ENCODE results near the gene RIMBP2.

The RIMBP2 gene

GRCh38 chr12:130728158-130729058 lies 12.3 kb upstream of the RIMBP2 start:
- Histone ChIP-seq H3K9ac (ENCODE audit: low read length) (no peak overlapping the region), H3K36me3 (ENCODE audit: control insufficient read depth, insufficient read depth, low read length) (no peaks in the 10 kb centered on the region), H3K27ac (ENCODE audit: low read depth, low read length) (no peak overlapping the region), H3K4me3 (ENCODE audit: low read length) (no peak overlapping the region), H3K27me3 (ENCODE audit: control insufficient read depth, insufficient read depth, low read length) (no peaks in the 10 kb centered on the region), H3K4me1 (ENCODE audit: control insufficient read depth, insufficient read depth, low read length) (no peaks in the 10 kb centered on the region)

- no peaks in the 10 kb centered on the region for H3K36me3 ChIP-seq (ENCODE audit: control insufficient read depth, insufficient read depth, low read length)
- peaks cover 7% of the 10 kb centered on the region for H3K27me3 ChIP-seq (ENCODE audit: control insufficient read depth, insufficient read depth, low read length)
- H3K4me3 ChIP-seq (ENCODE audit: low read length), result no peak overlapping the region
- no peaks in the 10 kb centered on the region for H3K4me1 ChIP-seq (ENCODE audit: control insufficient read depth, insufficient read depth, low read length)
- H3K9ac ChIP-seq (ENCODE audit: low read length), result no peak overlapping the region
- no peak overlapping the region for H3K27ac ChIP-seq (ENCODE audit: low read depth, low read length)
Observed at GRCh38 chr12:130719263-130719859, 3.3 kb upstream of the RIMBP2 start.

GRCh38 chr12:130717752-130718151 lies 1.7 kb upstream of the RIMBP2 start:
- no peaks in the 10 kb centered on the region for H3K4me1 ChIP-seq (ENCODE audit: control insufficient read depth, insufficient read depth, low read length)
- no peaks in the 10 kb centered on the region for H3K36me3 ChIP-seq (ENCODE audit: control insufficient read depth, insufficient read depth, low read length)
- no peak overlapping the region for H3K4me3 ChIP-seq (ENCODE audit: low read length)
- peaks cover 7% of the 10 kb centered on the region for H3K27me3 ChIP-seq (ENCODE audit: control insufficient read depth, insufficient read depth, low read length)
- H3K9ac ChIP-seq (ENCODE audit: low read length), result no peak overlapping the region
- no peak overlapping the region for H3K27ac ChIP-seq (ENCODE audit: low read depth, low read length)

GRCh38 chr12:130716969-130717366 lies 869 bp upstream of the RIMBP2 start:
- H3K4me1 ChIP-seq (ENCODE audit: control insufficient read depth, insufficient read depth, low read length), result no peaks in the 10 kb centered on the region
- H3K9ac ChIP-seq (ENCODE audit: low read length), result no peak overlapping the region

GRCh38 chr12:130715150-130715997 lies 725 bp downstream of the RIMBP2 start:
- no peaks in the 10 kb centered on the region for H3K36me3 ChIP-seq (ENCODE audit: control insufficient read depth, insufficient read depth, low read length)
- H3K9ac ChIP-seq (ENCODE audit: low read length), result no peak overlapping the region
- no peak overlapping the region for H3K27ac ChIP-seq (ENCODE audit: low read depth, low read length)
- no peaks in the 10 kb centered on the region for H3K4me1 ChIP-seq (ENCODE audit: control insufficient read depth, insufficient read depth, low read length)
- peak overlapping the region; percentile 52 for H3K4me3 ChIP-seq (ENCODE audit: low read length)
- peaks cover 7% of the 10 kb centered on the region for H3K27me3 ChIP-seq (ENCODE audit: control insufficient read depth, insufficient read depth, low read length)

More at GRCh38 chr12:130716969-130717366, 869 bp upstream of the RIMBP2 start:
- no peaks in the 10 kb centered on the region for H3K36me3 ChIP-seq (ENCODE audit: control insufficient read depth, insufficient read depth, low read length)
- no peak overlapping the region for H3K4me3 ChIP-seq (ENCODE audit: low read length)
- H3K27ac ChIP-seq (ENCODE audit: low read depth, low read length), result no peak overlapping the region
- peaks cover 7% of the 10 kb centered on the region for H3K27me3 ChIP-seq (ENCODE audit: control insufficient read depth, insufficient read depth, low read length)

- peak overlapping the region; percentile 52 for H3K4me3 ChIP-seq (ENCODE audit: low read length)
- peaks cover 7% of the 10 kb centered on the region for H3K27me3 ChIP-seq (ENCODE audit: control insufficient read depth, insufficient read depth, low read length)
- H3K27ac ChIP-seq (ENCODE audit: low read depth, low read length), result no peak overlapping the region
- no peak overlapping the region for H3K9ac ChIP-seq (ENCODE audit: low read length)
- H3K36me3 ChIP-seq (ENCODE audit: control insufficient read depth, insufficient read depth, low read length), result no peaks in the 10 kb centered on the region
- H3K4me1 ChIP-seq (ENCODE audit: control insufficient read depth, insufficient read depth, low read length), result no peaks in the 10 kb centered on the region
Observed at GRCh38 chr12:130714591-130715149, 1.4 kb downstream of the RIMBP2 start.

DNA sequence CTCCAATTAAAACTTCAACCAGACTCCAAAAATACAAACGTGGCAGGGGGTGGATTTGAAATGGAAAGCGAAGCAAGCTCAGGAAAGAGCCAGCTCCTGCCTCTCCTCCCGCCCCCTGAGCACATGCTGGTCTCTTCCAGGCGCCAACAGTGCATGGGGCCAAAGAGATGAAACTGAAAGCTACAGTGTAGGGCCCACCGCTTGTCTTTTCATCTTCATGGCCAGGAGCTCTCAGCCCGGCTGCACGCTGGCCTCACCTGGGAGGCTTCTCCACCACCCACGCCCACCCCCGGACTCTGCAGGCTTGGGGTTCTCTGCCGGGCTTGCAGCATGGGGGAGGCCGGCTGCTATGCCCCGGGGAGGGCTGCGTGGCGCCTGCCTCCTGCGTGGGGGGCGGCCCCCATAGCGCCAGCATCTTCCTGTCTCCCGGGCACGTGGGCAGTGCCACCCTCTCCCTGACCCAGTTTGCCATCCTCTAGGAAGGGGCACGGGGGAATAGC lies 2.0 kb downstream of the RIMBP2 start:
- Histone ChIP-seq H3K27ac (ENCODE audit: low read depth, low read length) (no peak overlapping the region), H3K27me3 (ENCODE audit: control insufficient read depth, insufficient read depth, low read length) (peaks cover 7% of the 10 kb centered on the region), H3K4me3 (ENCODE audit: low read length) (peak overlapping the region; percentile 32), H3K4me1 (ENCODE audit: control insufficient read depth, insufficient read depth, low read length) (no peaks in the 10 kb centered on the region), H3K36me3 (ENCODE audit: control insufficient read depth, insufficient read depth, low read length) (no peaks in the 10 kb centered on the region), H3K9ac (ENCODE audit: low read length) (no peak overlapping the region)

GRCh38 chr12:130713581-130713991 lies 2.5 kb downstream of the RIMBP2 start:
- Histone ChIP-seq H3K4me1 (ENCODE audit: control insufficient read depth, insufficient read depth, low read length) (no peaks in the 10 kb centered on the region), H3K9ac (ENCODE audit: low read length) (no peak overlapping the region), H3K36me3 (ENCODE audit: control insufficient read depth, insufficient read depth, low read length) (no peaks in the 10 kb centered on the region), H3K4me3 (ENCODE audit: low read length) (peak overlapping the region; percentile 32), H3K27ac (ENCODE audit: low read depth, low read length) (no peak overlapping the region), H3K27me3 (ENCODE audit: control insufficient read depth, insufficient read depth, low read length) (peaks cover 7% of the 10 kb centered on the region)

- no peaks in the 10 kb centered on the region for H3K36me3 ChIP-seq (ENCODE audit: control insufficient read depth, insufficient read depth, low read length)
- peaks cover 7% of the 10 kb centered on the region for H3K27me3 ChIP-seq (ENCODE audit: control insufficient read depth, insufficient read depth, low read length)
- no peaks in the 10 kb centered on the region for H3K4me1 ChIP-seq (ENCODE audit: control insufficient read depth, insufficient read depth, low read length)
- H3K4me3 ChIP-seq (ENCODE audit: low read length), result no peak overlapping the region
- H3K9ac ChIP-seq (ENCODE audit: low read length), result no peak overlapping the region
- no peak overlapping the region for H3K27ac ChIP-seq (ENCODE audit: low read depth, low read length)
Observed at GRCh38 chr12:130712346-130713065, 3.6 kb downstream of the RIMBP2 start.

GRCh38 chr12:130711756-130712155 lies 4.3 kb downstream of the RIMBP2 start:
- Histone ChIP-seq H3K9ac (ENCODE audit: low read length) (no peak overlapping the region), H3K36me3 (ENCODE audit: control insufficient read depth, insufficient read depth, low read length) (no peaks in the 10 kb centered on the region), H3K27me3 (ENCODE audit: control insufficient read depth, insufficient read depth, low read length) (peaks cover 6% of the 10 kb centered on the region), H3K4me1 (ENCODE audit: control insufficient read depth, insufficient read depth, low read length) (no peaks in the 10 kb centered on the region), H3K27ac (ENCODE audit: low read depth, low read length) (no peak overlapping the region), H3K4me3 (ENCODE audit: low read length) (no peak overlapping the region)

GRCh38 chr12:130710733-130711080 lies 5.4 kb downstream of the RIMBP2 start:
- H3K9ac ChIP-seq (ENCODE audit: low read length), result no peak overlapping the region
- no peak overlapping the region for H3K4me3 ChIP-seq (ENCODE audit: low read length)
- H3K27ac ChIP-seq (ENCODE audit: low read depth, low read length), result no peak overlapping the region
- no peaks in the 10 kb centered on the region for H3K27me3 ChIP-seq (ENCODE audit: control insufficient read depth, insufficient read depth, low read length)
- no peaks in the 10 kb centered on the region for H3K36me3 ChIP-seq (ENCODE audit: control insufficient read depth, insufficient read depth, low read length)
- no peaks in the 10 kb centered on the region for H3K4me1 ChIP-seq (ENCODE audit: control insufficient read depth, insufficient read depth, low read length)
